BLaER1 treated with 17β-estradiol and CSF1 and Interleukin-3, amounts not matched to agents 10 nM and 100 nM (cell line): Measurements from ENCODE around the gene TFAP2E.
A peak's percentile ranks its signal among the peaks of the same experiment; 100 is the strongest.

Experiments used
- H3K27ac ChIP-seq, 11 experiments: shearing (Covaris generic); formaldehyde crosslinking; 2 replicates each; pipeline ENCODE4 v1.8.1; 2022
- H3K27me3 ChIP-seq, 11 experiments: shearing (Covaris generic); formaldehyde crosslinking; 2 replicates each; pipeline ENCODE4 v1.8.1; 2022
- H3K36me3 ChIP-seq, 11 experiments: shearing (Covaris generic); formaldehyde crosslinking; 2 replicates each; pipeline ENCODE4 v1.8.1; 2022
- H3K4me1 ChIP-seq, 10 experiments: shearing (Covaris generic); formaldehyde crosslinking; 2 replicates each; pipeline ENCODE4 v1.8.1; 2022
- H3K4me2 ChIP-seq, 11 experiments: shearing (Covaris generic); formaldehyde crosslinking; 2 replicates each; pipeline ENCODE4 v1.8.1; 2022
- H3K4me3 ChIP-seq, 10 experiments: shearing (Covaris generic); formaldehyde crosslinking; 2 replicates each; pipeline ENCODE4 v1.8.1; 2022
- H3K9ac ChIP-seq, 11 experiments: shearing (Covaris generic); formaldehyde crosslinking; 2 replicates each; pipeline ENCODE4 v1.8.1; 2022
- H3K9me3 ChIP-seq, 11 experiments: shearing (Covaris generic); formaldehyde crosslinking; replicated peaks in 1 of 11; 2 replicates each; pipeline ENCODE4 v1.8.1; 2022
- H4K20me1 ChIP-seq, 11 experiments: shearing (Covaris generic); formaldehyde crosslinking; 2 replicates each; pipeline ENCODE4 v1.8.1; 2022
- Cebpa-rat ChIP-seq, 11 experiments: shearing (Covaris generic); IDR thresholded peaks; 2 replicates each; pipeline ENCODE4 v1.8.1; 2022

TFAP2E gene

GRCh38 chr1:35642471-35642955 is 69.4 kb downstream of the TFAP2E start:
- H3K4me3 ChIP-seq = peak overlapping the region; percentile 78 to 98 (median 89)
- peaks cover 30 to 41% (median 37%) of the 10 kb centered on the region in 10 experiments for H3K4me1 ChIP-seq
- TF ChIP-seq Cebpa-rat (IDR thresholded peaks at IDR 0.05) = no peak

GRCh38 chr1:35644204-35644603 is 71.1 kb downstream of the TFAP2E start:
- Histone ChIP-seq H3K27ac (no peak overlapping the region), H3K9me3 (no peaks in the 10 kb centered on the region; a peak in 3 of 22 replicates), H3K4me3 (no peak overlapping the region), H3K36me3 (no peaks in the 10 kb centered on the region), H3K4me2 (no peak overlapping the region), H3K9ac (no peak overlapping the region), H4K20me1 (peaks cover 0 to 18% (median 0%) of the 10 kb centered on the region in 11 experiments; a peak in 8 of 22 replicates), H3K4me1 (peaks cover 13 to 24% (median 21%) of the 10 kb centered on the region in 10 experiments), H3K27me3 (peaks cover 0 to 10% (median 0%) of the 10 kb centered on the region in 11 experiments; a peak in 6 of 22 replicates)
- no peak for TF ChIP-seq Cebpa-rat (IDR thresholded peaks at IDR 0.05)

More at GRCh38 chr1:35642471-35642955, 69.4 kb downstream of the TFAP2E start:
- Histone ChIP-seq H3K36me3 (peaks cover 0 to 9% (median 0%) of the 10 kb centered on the region in 11 experiments; a peak in 6 of 22 replicates), H3K9me3 (no peaks in the 10 kb centered on the region; a peak in 3 of 22 replicates), H3K4me2 (peak overlapping the region; percentile 75 to 97 (median 93)), H3K9ac (peak overlapping the region; percentile 87 to 99 (median 92)), H3K27ac (peak overlapping the region; percentile 3 to 97 (median 89); a peak in 20 of 22 replicates), H3K27me3 (peaks cover 0 to 10% (median 0%) of the 10 kb centered on the region in 11 experiments; a peak in 6 of 22 replicates), H4K20me1 (peaks cover 0 to 34% (median 14%) of the 10 kb centered on the region in 11 experiments; a peak in 15 of 22 replicates)
